ENCODE data around the gene MYO15B. TPM values are rescaled to one million over a fixed set of nuclear protein-coding genes. Genes with fewer than 3 reads are reported as not detected.

Gene MYO15B
- total RNA-seq, 1 experiment from 2014 or later = 7.1 TPM

DNA sequence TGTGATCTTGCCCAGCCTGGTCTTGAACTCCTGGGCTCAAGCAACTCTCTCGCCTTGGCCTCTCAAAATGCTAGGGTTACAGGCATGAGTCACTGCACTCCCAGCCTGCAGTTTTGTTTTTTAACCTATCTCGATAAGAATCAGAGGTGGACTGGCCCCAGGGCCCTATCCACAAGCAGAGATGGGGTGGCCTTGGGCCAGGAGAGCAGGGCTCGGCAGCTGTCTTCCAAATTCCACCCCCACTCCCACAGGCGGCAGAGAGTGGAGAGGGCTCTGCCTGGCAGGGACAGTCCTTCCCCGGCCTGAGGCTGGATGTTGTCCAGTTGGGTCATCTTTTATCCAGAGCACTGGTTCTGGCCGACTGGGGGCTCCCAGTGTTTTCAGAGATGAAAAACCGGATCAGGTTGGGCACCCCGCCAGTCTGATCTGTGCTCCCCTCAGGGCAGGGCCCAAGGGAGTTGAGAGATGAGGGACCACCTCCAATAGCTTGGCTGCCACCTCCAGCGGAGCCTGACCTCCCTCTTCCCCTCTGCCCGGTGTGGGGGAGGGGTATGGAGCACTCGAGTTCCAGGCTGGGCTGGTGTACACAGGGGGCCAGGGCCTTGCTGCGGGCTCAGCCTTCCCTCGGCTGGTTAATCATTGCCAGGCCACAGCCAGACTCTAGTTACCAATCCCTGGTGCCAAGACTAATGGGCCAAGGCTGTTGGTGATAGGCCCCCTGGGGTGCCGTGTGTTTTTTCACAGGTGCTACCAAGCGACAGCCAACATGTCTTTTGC lies 30.3 kb upstream of the MYO15B start:
- peak overlapping the region; percentile 11 for H3K27ac ChIP-seq (ENCODE audit: low read length)
- no peaks in the 10 kb centered on the region for H3K9me2 ChIP-seq (replicated peaks; ENCODE audit: low read length)
- H3K9me3 ChIP-seq (ENCODE audit: low read length) = no peaks in the 10 kb centered on the region
- DNase-seq (peak; percentile 78), ATAC-seq (peak; percentile 51)
- H3K4me3 ChIP-seq (ENCODE audit: low read length) = no peak overlapping the region
- ChIA-PET CTCF (no interaction called here), POLR2A (ENCODE audit: unreplicated experiment) (no interaction called here)
- H3F3A ChIP-seq (ENCODE audit: low read length, unreplicated experiment) = no peaks in the 10 kb centered on the region
- intact Hi-C loops (cut with micrococcal nuclease) = no loop called here
- no peaks in the 10 kb centered on the region; the same call in 1 of the 2 replicates for H3K36me3 ChIP-seq (ENCODE audit: low read depth, low read length)
- no peak overlapping the region for H2AFZ ChIP-seq (ENCODE audit: low read length)
- no TSS peak for BruUV-seq (replicated peaks)
- no peaks in the 10 kb centered on the region for H3K27me3 ChIP-seq (ENCODE audit: low read length)
- peak overlapping the region; percentile 22; the same call in 1 of the 2 replicates for H3K4me2 ChIP-seq (ENCODE audit: low read length)
- no peak for TF ChIP-seq CTCF (conservative IDR thresholded peaks at IDR 0.05; ENCODE audit: low read depth, low read length)
- no peak for TF ChIP-seq EZH2 (IDR thresholded peaks at IDR 0.05; ENCODE audit: low read length, unreplicated experiment)
- TF ChIP-seq EZH2phosphoT487 (IDR thresholded peaks at IDR 0.05; ENCODE audit: borderline replicate concordance, low read length) = no peak
- no peak overlapping the region for H3K9ac ChIP-seq (ENCODE audit: low read length)
- peaks cover 30% of the 10 kb centered on the region for H3K4me1 ChIP-seq (ENCODE audit: insufficient read depth, low read length)
- H4K20me1 ChIP-seq (ENCODE audit: low read length) = no peaks in the 10 kb centered on the region
- no peaks in the 10 kb centered on the region for H3K79me2 ChIP-seq (ENCODE audit: low read length)

DNA sequence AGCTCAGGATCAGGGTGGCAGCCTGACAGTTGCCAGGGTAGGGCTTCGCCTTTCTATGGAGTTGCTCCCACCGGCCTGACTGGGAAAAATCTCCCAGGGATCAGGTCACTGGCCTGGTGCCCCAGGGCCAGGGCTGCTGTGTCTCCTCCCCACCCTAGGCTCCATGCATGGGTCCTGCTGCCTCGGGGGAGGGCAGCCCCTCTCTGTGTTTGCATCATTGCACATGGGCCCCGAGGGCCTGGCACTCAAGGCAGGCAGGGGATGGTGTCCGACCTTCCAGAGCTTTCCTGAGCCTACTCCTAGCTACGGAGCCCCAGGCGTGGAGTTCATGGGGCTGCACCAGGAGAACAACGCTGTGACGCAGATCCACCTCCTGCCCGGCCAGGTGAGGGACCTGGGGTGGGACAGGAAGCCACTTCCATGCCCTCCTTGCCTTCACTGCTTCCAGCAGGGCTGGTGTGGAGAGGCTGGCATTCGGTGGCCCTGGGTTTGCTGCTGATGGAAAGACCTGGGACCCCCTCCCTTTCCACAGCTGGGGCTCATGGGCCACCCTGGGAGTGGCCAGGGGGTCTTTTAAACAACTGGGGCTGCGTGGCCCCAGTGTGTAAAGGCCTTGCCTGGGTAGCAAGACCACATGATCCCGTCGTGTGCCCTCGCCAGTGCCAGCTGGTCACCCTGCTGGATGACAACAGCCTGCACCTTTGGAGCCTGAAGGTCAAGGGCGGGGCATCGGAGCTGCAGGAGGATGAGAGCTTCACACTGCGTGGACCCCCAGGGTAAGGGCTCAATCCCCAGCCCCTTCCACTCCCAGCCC lies 29.5 kb upstream of the MYO15B start:
- Histone ChIP-seq H3K27ac (ENCODE audit: low read length) (peak overlapping the region; percentile 11; the same call in 1 of the 2 replicates), H3K9me2 (replicated peaks; ENCODE audit: low read length) (no peaks in the 10 kb centered on the region), H3K27me3 (ENCODE audit: low read length) (no peaks in the 10 kb centered on the region), H3K4me3 (ENCODE audit: low read length) (no peak overlapping the region), H3K36me3 (ENCODE audit: low read depth, low read length) (peaks cover 2% of the 10 kb centered on the region; the same call in 1 of the 2 replicates), H3K4me1 (ENCODE audit: insufficient read depth, low read length) (peaks cover 35% of the 10 kb centered on the region), H2AFZ (ENCODE audit: low read length) (no peak overlapping the region), H3K79me2 (ENCODE audit: low read length) (no peaks in the 10 kb centered on the region), H4K20me1 (ENCODE audit: low read length) (no peaks in the 10 kb centered on the region), H3K9me3 (ENCODE audit: low read length) (no peaks in the 10 kb centered on the region), H3K9ac (ENCODE audit: low read length) (no peak overlapping the region), H3K4me2 (ENCODE audit: low read length) (0 out of 2 replicates have a peak overlapping the region, but pooled peaks have one; percentile 22), H3F3A (ENCODE audit: low read length, unreplicated experiment) (no peaks in the 10 kb centered on the region)
- TF ChIP-seq EZH2 (IDR thresholded peaks at IDR 0.05; ENCODE audit: low read length, unreplicated experiment) (no peak), EZH2phosphoT487 (IDR thresholded peaks at IDR 0.05; ENCODE audit: borderline replicate concordance, low read length) (no peak), CTCF (conservative IDR thresholded peaks at IDR 0.05; ENCODE audit: low read depth, low read length) (no peak)
- DNase-seq = no peak
- POLR2A ChIA-PET (ENCODE audit: unreplicated experiment) = interaction anchor here (0.7 kb wide), 1 partner anchor 33 kb away, joined by 6 read pairs; the partner anchor contains the start of gene LLGL2
- ATAC-seq = no peak
- intact Hi-C loops (cut with micrococcal nuclease) = no loop called here
- CTCF ChIA-PET = no interaction called here
- BruUV-seq (replicated peaks) = no TSS peak

Measured in PC-3 (cell line).